H1 (cell line): Measurements from ENCODE around the gene MID2. TPM values are rescaled to one million over a fixed set of nuclear protein-coding genes. Genes with fewer than 3 reads are reported as not detected.

Experiments used
- ATF2 ChIP-seq: IDR thresholded peaks from 2 replicates; pipeline ENCODE4 v1.6.1; 2012; ENCODE audit warnings: low read length, inconsistent platforms
- CBX5 ChIP-seq: fragments of 300-800, 300-1000 bp; sonication (generic); IDR thresholded peaks from 2 replicates; pipeline ENCODE4 v1.7.1; 2016; ENCODE audit warnings: antibody characterized with exemption, low read length, low read depth
- CHD7 ChIP-seq: fragments of 300-600 bp; sonication (generic); IDR thresholded peaks from 2 replicates; pipeline ENCODE4 v1.7.1; 2012; ENCODE audit warnings: low read length, moderate library complexity, mild to moderate bottlenecking, inconsistent platforms; ENCODE audit not compliant: insufficient replicate concordance
- CTBP2 ChIP-seq: IDR thresholded peaks from 2 replicates; pipeline ENCODE4 v1.7.0; 2011; ENCODE audit warnings: borderline replicate concordance, mild to moderate bottlenecking, moderate library complexity, mixed read lengths, low read length; ENCODE audit not compliant: insufficient read depth, insufficient read length
- GTF2F1 ChIP-seq: IDR thresholded peaks from 2 replicates; pipeline ENCODE4 v1.6.1; 2012; ENCODE audit warnings: low read depth, low read length, improper control_type of control experiment, borderline replicate concordance
- KDM4A ChIP-seq: IDR thresholded peaks from one replicate; pipeline ENCODE4 v1.7.1; 2012; ENCODE audit warnings: low read depth, mild to moderate bottlenecking, moderate library complexity, low read length, inconsistent platforms; ENCODE audit not compliant: severe bottlenecking
- POLR2A ChIP-seq, 2 experiments: IDR thresholded peaks; 1 replicate in 1 of 2; 2 replicates in 1 of 2; pipeline ENCODE4 v1.6.1; 2011; ENCODE audit warnings: low read depth in 2 of 2, low read length in 2 of 2, mild to moderate bottlenecking in 2 of 2; ENCODE audit errors: control extremely low read depth in 1 of 2
- TAF1 ChIP-seq: IDR thresholded peaks from 2 replicates; pipeline ENCODE4 v1.6.1; 2011; ENCODE audit warnings: mild to moderate bottlenecking, low read depth, low read length
- USF2 ChIP-seq: IDR thresholded peaks from 2 replicates; pipeline ENCODE4 v1.6.1; 2011; ENCODE audit warnings: low read length, improper control_type of control experiment
- polyA plus RNA-seq, 7 experiments: library from polyadenylated mRNA; depleted of rRNA in 3 of 7; stranded (reverse) in 5 of 7; unstranded in 2 of 7; fragments of >200 nt in 5 of 7; fragments of 200-250 nt in 2 of 7; gene quantifications; 1 replicate in 5 of 7; 2 replicates in 1 of 7; 4 replicates in 1 of 7; pipeline versions ENCODE4 v1.2.1 to v1.2.3, GENCODE V29; 2011 to 2013; ENCODE audit warnings: missing spikeins in 2 of 7, mixed read lengths in 2 of 7
- total RNA-seq: library from RNA; stranded (reverse); fragmentation: NEBNext Ultra II Directional; extraction: Animal tissue kit (Norgen Biotek cat#: 25700); gene quantifications from 2 replicates; pipeline ENCODE4 v1.2.1, GENCODE V29; 2021

The MID2 gene
- total and polyA plus RNA-seq, 2 of the 8 experiments (the other 6 are each of a cell fraction or from before 2014, with no cell fraction given), result 0.98 to 1.7 TPM

- TF ChIP-seq CHD7 (no peak), TAF1 (no peak), USF2 (no peak), CBX5 (no peak), KDM4A (no peak), CTBP2 (no peak), GTF2F1 (no peak), POLR2A (IDR thresholded peaks at IDR 0.05; ENCODE audit: control extremely low read depth in 1 of 2, low read depth in 2 of 2, low read length in 2 of 2) (no peak), ATF2 (no peak)
- TF ChIP-seq, all 59 proteins: peak for 0
Measured at GRCh38 chrX:107804427-107804826, 21.2 kb upstream of the MID2 start (continued).
